ENCODE data around the gene PLK3.
"Not testable (repeated sequence)": the region's sequence is repeated elsewhere in the genome, so short reads cannot be mapped to it uniquely, and the experiment has no call there.

PLK3 gene

DNA sequence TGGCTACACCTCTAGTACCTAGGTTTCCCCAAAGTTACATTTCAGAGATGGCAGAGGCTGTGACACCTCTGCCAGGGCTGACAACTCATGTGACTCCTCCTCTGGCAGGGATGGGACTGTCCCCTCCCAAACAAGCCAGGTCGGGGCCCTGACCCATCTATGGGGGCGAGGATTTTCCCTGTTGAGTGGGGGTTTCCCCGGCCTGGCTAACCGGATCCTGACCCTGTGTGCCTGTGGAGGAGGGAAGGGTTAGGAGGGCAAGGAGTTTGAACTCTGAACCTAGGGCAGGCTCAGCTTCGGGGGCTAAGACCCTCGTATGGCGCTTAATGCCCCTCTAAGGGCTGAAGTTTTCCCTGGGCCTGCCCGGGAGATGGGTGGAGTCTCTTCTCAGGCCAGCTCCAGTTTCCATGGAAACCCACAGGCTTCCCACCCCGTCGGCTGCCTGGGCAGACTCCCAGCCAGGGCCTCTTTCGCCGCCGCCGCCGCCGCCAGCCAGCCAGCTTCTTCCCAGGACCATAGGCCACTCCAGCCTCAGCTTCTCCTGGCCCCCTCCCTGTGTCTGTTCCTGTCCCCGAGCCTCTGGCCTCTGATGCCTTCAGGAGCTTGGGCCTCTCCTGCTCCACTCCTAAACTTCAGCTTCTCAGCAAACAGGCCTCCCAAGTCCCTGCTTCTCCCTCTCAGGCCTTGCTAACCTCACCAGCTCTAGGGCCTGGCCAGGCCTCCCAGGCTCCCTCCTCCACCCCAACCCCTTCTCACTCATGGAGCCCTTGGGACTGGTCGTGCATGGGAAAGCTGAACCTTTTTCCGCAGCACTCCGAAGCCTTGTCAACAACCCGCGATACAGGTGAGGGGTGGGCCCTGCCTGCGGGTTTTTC is 8.1 kb downstream of the PLK3 start, which contains the start of gene BTBD19:
Gene BTBD19 (plus strand): TSS at position 461 of the 875 bp plus-strand sequence. CDS start 298 bp downstream, at position 759.
- DNase-seq (ENCODE audit: low read depth in 1 of 2, low spot score in 1 of 2): peak; percentile 67 to 81

DNA sequence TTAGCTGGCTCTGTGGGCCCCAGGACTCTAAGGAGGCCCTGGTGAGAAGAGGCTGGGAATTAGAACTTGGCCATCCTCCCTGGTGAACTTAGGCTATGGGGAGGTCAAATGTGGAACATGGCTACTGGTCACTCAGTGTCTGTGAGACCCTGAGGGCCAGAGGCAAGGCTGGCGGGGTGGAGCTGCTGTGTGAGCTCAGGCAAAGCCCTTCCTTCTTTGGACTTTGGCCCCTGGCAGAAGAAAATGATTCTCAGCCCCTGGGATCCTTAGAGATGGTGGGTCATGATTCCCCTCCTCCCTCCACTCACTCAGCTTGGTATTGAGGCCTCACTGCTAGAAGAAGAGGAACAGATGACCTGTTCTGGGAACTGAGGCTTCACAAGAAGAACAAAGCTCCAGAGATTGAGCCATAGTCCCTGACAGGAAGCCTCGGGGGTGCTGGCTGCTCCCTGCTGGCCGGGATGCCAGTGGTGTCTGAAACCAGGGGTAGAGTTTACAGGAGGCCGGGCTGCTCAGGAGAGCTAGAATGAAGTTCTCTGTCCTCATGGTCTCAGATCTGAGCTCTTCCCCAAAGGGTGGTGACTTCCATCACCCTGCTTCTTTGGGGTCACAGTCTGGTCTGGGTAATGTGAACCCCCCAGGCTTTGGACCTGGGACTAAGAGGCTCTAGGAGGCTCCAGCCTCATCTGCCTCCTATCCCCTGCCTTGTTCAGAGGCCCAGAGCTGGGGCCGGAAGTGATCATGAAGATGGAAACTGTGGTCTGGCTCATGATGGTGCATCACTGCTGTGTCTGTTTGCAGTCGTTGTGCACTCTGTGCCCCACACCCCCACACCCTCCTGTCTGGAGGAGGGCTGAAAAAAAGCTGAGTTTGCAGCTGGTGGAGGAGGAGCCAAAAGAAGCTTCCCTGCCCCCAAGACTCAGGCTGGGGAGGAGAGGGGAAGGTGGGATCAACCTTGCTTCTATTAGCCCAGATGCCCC is 9.1 kb downstream of the PLK3 start:
- peak; percentile 69 to 87 for DNase-seq (ENCODE audit: low read depth in 1 of 2, low spot score in 1 of 2)

DNA sequence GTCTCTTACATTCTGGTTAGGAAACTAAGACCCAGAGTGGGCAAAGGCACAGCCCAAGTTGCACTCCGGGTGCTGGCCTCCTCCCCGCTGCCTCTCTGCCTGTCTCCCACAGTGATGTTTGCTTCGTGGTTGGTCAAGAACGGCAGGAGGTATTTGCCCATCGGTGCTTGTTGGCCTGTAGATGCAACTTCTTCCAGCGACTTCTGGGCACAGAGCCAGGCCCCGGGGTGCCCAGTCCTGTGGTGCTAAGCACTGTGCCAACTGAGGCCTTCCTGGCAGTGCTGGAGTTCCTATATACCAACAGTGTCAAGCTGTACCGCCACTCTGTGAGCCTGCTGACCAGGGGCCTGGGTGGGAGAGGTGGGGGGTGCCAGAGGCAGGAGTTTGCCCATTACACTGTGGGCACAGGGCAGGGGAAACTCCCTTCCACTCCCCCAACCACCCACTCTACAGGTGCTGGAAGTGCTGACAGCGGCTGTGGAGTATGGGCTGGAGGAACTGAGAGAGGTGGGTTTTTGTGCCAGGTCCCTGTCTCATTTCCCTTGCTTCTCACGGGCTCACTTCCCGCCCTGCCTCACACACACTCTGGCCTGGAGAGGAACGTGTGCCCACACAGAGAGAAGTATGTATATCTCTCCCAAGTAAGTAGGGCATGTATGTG is 10.1 kb downstream of the PLK3 start:
- DNase-seq (ENCODE audit: low read depth in 1 of 2, low spot score in 1 of 2): no peak

DNA sequence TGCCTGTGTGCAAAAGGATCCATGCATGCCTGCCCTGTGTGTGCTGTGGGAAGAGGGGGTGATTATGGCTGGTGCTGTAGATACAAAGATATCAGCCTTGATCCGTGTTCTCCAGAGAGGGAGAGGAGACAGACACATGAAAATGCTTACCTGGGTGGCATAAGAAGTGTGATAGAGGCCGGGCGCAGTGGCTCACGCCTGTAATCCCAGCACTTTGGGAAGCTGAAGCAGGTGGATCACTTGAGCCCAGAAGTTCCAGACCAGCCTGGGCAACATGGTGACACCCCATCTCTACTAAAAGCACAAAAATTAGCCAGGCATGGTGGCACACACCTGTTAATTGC is 10.6 kb downstream of the PLK3 start:
- DNase-seq (ENCODE audit: low read depth in 1 of 2, low spot score in 1 of 2): not testable (repeated sequence)

DNA sequence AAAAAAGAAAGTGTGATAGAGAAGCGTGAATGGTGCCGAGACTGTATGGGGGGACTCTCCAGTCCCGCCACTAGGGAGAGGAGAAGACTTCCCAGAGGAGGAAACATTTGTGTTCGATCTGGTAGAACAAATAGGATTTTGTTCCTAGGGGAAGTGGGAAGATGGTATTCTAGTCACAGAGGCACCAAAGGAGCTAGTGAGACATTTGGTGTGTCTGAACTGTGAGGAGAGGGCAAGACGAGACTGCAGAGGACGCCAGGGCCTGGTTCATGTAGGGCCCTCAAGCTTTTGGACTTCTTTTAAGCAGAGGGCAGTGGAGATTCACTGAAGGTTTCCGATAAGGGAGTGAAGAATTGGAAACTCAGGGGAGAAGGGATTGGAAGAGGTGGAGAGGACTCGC is 11.1 kb downstream of the PLK3 start:
- DNase-seq (ENCODE audit: low read depth in 1 of 2, low spot score in 1 of 2): no peak

DNA sequence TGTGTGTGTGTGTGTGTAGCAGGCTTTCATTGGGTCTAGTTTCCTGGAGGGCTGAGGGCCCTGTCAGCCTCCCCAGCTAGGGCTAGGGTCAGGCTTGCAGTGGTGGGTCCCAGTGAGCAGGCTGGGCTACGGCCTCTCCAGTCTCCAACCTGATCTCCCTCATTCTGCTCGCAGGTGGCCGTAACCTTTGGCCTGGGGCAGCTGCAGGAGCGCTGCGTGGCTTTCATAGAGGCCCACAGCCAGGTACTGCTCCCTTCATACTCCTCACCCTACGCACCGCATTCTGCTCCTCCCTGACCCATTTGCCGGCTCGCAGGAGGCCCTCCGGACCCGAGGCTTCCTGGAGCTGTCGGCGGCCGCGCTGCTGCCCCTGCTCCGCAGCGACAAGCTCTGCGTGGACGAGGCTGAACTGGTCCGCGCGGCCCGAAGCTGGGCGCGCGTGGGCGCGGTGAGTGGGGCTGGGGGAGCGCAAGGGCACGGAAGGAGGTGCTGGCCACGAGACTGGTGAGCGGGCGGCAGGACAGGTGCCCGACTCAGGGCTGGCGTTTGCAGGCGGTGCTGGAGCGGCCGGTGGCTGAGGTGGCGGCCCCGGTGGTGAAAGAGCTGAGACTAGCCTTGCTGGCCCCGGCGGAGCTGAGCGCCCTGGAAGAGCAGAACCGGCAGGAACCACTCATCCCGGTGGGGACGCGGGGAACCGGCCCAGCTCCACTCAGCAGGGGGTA is 12.8 kb downstream of the PLK3 start:
- DNase-seq (ENCODE audit: low read depth in 1 of 2, low spot score in 1 of 2): no peak

DNA sequence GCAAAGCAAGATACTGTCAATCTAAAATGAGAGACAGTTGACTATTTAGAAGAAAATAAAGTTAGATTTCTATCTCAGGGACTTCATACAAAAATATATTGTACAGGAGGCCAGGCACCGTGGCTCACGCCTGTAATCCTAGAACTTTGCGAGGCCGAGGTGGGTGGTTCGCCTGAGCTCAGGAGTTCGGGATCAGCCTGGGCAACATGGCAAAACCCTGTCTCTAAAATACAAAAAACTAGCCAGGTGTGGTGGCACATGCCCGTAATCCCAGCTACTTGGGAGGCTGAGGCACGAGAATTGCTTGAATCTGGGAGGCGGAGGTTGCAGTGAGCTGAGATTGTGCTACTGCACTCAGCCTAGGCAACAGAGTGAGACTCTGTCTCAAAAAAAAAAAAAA is 15.7 kb downstream of the PLK3 start:
- DNase-seq (ENCODE audit: low read depth in 1 of 2, low spot score in 1 of 2): not testable (repeated sequence)

DNA sequence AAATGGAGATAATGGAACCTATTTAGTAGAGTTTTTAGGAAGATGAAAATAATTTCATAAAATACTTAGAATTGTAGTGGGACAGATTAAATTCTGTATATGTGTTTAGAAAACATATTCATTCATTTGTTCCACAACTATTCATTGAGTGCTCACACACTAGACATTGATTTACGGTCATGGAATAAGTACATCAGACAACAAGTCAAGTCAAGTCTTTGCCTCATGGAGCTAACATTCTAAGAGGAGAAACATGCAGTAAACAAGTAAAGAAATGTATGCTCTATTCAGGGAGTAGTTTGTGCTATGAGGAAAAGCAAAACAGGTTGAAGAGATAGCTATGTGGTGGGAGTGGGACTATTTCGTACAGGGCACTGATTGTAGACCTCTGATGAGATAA is 17.1 kb downstream of the PLK3 start:
- DNase-seq (ENCODE audit: low read depth in 1 of 2, low spot score in 1 of 2): no peak

DNA sequence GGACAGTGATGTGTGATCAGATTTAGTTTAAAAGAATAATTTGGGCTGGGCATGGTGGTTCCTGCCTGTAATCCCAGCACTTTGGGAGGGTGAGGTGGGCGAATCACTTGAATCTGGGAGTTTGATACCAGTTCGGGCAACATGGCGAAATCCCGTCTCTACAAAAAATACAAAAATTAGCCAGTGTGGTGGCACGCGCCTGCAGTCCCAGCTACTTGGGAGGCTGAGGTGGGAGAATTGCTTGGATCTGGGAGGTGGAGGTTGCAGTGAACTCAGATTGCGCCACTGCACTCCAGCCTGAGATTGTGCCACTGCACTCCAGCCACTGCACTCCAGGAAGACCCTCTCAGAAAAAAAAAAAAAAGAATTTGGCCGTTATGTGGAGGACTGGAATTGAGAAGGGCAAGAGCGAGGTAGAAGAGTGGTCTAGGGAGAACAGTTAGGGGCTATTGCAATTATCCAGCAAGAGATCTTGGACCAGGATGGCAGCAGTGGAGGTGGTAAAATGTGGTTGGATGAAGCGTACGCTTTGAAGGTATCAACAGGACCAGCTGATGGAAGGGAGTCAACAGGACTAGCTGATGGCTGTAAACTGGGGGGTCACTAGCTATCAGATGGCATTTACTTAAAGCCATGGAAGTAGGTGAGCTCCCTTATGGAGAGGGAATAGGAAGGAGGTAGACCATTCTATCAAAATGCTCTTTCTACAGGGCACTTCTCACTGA is 17.8 kb downstream of the PLK3 start:
- DNase-seq (ENCODE audit: low read depth in 1 of 2, low spot score in 1 of 2): no peak

DNA sequence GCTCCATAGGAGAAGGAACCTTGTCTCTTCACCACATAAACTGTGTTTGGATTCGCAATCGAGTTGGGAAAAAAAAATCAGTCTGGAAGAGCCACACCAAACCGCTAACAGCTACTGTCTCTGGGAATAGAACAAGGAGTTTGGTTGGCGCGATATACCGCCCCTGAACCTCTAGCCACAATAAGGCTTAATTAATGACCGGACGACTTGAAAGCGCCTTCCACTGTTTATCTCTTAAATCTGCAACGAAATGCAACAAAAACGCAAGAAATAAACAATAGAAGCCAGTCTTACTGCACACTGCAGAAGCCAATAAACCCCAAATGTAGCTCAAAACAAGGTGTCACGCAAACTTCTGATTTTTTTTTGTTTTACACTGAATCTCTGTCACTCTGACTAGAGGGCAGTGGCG is 19.0 kb downstream of the PLK3 start:
- no peak for DNase-seq (ENCODE audit: low read depth in 1 of 2, low spot score in 1 of 2)

DNA sequence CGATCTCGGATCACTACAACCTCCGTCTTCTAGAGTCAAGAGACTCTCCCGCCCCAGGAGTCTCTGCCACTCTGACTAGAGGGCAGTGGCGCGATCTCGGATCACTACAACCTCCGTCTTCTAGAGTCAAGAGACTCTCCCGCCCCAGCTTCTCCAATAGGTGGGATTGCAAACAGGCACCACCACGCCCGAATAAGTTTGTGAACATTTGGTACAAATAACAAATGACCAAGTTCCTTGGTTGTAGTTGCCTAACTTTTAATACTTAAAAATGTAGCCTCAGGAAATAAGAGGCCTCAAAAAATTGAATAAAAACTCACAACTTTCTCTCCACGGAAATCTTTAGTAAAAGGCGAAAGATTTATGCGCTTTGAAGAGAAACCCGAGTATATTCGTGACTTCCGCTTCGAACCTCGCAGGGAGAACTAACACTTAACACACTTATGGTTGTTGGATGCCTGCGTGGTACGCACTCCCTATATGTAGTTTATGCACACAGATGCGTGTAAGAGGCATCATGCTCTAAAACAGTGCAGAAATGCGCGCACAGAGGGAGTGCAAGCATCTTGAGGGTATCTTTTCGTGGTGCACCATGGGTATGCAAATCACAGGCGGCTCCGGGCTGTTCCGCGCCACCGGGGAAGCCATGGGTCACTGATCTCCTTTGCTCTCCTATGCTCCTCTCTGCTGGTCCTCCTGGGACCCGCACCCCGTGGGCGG is 19.6 kb downstream of the PLK3 start:
- peak; percentile 81 to 91 for DNase-seq (ENCODE audit: low read depth in 1 of 2, low spot score in 1 of 2)

DNA sequence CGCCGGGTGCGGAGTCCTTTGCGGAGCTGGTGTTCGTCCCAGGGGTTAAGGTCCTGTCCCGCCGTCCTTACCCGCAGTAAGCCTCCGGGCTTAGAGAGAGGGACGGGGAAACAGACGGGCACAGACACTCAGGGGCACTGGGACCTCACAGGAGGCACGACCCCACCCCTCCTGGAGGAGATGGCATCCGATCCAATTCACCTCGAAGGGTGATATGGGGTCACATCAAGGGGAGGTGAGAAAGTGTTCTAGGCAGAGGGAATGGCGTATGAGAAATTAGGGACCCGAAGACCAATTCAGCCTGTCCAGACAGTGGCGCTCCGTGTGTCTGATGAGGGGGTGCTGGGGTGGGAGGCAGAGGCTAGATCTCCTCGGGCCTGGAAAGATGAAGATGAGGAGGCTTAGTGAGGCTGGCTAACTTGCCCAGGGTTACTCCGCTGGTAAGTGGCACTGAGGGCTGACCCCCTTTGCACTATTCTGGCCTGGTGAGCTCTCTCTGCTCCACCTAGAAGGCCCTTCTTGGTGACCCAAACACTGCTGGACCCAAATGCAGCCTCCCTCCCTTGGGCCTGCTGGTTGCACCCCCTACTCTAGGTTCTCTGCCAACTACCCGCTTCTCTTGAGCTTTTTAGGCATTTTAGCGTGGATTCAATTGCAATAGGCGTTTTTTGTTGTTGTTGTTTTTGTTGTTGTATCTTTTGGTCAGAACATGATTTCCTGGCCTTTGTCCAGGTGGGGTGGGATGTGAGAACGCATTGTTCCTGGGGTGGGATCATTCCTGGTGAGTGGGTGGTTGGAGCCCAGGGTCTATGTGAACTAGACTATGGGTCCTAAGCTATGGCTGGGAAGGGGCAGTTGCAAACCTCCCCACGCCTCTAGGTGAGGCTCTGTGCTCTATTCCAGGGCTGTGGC is 20.4 kb downstream of the PLK3 start:
- DNase-seq (ENCODE audit: low read depth in 1 of 2, low spot score in 1 of 2): no peak

DNA sequence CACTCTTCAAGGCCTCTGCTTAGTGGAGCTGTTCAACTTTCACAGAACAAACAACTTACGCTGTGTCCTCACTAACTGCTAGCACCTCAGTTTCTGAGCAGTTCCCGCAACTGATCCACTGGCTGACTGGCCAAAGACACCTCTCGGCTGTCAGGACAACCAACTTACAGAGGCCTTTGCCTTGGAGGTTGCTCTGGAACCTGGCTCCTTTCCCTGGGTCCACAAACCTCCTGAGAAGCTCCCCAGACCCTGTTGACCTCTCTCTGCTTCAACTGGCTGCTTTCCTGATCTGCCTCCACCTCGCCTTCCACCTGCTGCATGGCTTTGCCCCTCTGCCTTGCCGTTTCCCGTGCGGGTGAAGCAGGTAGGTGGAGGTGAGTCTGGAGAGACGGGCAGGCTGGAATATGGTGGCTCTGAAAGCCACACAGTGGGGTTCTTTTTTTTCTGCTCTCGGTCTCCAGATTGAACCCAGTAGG is 21.1 kb downstream of the PLK3 start:
- DNase-seq (ENCODE audit: low read depth in 1 of 2, low spot score in 1 of 2): no peak

DNA sequence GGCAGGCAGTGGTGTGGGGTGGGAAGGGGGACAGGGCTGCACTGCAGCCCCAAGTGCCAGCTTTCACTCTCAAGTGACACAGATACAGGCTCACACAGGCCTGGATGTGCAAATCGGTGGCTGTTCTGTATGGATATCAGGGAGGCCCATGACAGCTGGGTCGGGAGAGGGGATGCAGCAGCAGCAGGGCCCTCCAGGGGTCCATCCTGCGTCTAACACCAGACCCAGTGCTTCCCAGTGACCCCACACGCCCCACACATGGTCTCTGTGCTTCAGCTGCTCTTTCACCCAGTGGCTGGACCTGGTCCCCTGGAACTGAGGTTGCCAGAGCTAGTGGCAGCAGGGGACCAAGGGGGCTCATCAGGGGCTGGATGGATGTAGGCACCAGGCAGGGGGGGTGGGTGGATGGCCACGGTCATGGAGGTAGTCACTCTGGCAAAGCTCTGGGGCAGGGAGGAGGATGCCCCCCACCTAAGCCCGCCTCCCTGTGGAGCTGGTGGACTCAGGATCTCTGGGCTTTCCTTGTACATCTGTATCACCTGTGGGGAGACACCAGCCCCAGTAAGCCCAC is 22.0 kb downstream of the PLK3 start:
- DNase-seq (ENCODE audit: low read depth in 1 of 2, low spot score in 1 of 2): no peak

DNA sequence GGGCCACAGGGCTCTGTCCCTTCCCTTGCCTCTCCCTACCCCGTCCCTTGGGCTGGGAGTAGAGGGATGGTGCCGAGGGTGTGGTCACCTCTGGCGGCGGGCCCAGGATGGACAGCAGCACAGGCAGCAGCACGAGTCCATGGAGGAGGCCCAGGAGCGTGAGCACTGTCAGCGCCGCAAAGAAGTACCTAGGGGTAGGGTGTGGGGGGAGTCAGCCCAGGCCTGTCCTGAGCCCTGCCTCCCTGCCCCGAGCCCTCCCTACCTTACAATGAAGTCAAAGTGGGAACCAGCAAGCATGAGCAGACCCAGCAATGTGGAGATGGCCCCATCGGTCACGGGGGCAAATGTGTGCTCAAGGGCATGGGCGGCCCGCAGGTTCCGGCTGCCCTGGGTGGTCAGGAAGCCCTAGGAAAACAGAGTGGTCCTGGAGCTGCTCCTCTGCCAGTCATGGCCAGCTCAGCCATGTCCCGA is 22.8 kb downstream of the PLK3 start:
- no peak for DNase-seq (ENCODE audit: low read depth in 1 of 2, low spot score in 1 of 2)

DNA sequence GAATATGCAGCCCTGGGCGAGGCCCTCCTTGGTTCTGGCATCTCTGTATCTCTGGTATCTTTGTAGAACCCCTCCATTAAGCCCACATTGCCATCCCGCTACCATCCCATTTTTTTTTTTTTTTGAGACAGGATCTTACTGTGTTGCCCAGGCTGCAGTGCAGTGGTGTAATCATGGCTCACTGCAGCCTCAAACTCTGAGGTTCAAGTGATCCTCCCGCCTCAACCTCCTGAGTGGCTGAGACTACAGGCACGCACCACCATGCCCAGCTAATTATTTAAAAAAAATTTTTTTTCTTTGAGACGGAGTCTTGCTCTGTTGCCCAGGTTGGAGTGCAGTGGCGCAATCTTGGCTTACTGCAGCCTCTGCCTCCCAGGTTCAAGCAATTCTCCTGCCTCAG is 24.2 kb downstream of the PLK3 start:
- DNase-seq (ENCODE audit: low read depth in 1 of 2, low spot score in 1 of 2): not testable (repeated sequence)

DNA sequence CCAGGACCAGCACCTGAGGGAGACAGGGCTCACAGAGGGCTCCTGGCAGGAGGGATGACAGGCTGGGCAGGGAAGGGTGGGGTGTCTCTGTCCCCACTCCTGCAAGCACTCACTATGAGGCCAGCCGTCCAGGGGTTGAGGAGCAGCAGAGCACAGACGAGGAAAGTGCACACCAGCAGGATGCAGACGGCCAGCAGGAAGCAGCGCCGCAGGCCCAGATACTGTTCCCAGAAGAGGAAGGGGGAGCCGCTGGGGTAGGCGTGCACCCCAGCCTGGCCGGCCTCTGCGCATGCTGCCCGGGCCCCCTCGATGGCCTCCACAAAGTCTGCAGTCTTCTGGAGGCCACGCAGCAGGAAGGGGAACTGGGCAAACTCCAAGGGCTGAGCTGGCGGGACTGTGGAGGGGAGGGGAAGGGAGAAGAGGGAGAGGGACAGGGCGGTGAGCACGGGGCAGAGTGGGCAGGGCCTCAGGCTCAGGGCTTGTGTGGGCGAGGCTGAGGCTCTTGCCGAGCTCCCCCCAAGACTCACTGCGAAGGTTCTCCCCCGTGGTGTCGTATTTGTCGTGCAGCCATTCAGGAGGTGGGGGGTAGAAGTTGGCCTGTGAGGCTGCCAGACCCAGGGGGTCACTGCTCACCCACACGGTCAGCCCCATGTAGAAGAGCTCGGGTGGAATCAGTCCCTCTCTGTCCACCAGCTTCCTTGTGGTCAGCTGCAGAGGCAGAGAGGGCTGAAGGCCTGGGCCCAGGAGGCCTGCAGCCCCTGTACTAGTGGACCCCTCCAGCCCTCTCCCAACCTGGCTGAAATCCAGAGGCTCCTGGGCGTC is 26.4 kb downstream of the PLK3 start:
- DNase-seq (ENCODE audit: low read depth in 1 of 2, low spot score in 1 of 2): no peak
